ENCODE data around the gene GATA2. TPM values are rescaled to one million over a fixed set of nuclear protein-coding genes. Genes with fewer than 3 reads are reported as not detected.

GATA2 gene
- total and polyA plus RNA-seq, 2 of the 8 experiments (the other 6 are each of a cell fraction or from before 2014, with no cell fraction given): 0.03 to 0.30 TPM

DNA sequence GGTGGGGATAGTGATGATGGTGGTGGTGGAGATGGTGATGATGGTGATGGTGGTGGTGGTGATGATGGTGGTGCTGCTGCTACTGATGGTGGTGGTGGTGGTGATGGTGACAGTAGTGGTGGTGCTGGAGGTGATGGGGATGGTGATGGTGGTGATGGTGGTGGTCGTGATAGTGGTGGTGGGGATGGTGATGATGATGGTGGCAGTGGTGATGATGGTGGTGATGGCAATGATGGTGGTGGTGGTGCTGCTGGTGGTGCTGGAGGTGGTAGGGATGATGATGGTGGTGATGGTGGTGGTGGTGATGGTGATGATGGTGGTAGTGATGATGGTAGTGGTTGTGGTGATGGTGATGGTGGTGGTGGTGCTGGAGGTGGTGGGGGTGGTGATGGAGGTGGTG, 47.6 kb downstream of the GATA2 start:
- H3K18ac ChIP-seq (ENCODE audit: extremely low read depth, low read length): no peak overlapping the region
- peaks cover 0 to 4% (median 0%) of the 10 kb centered on the region in 4 experiments; a peak in 4 of 7 replicates for H3K27me3 ChIP-seq (replicated peaks in 1 of 4; ENCODE audit: control insufficient read depth in 3 of 4, extremely low read depth in 1 of 4, insufficient read depth in 3 of 4, low read length in 3 of 4)
- peak overlapping the region; percentile 70; the same call in 1 of the 2 replicates for H2AK5ac ChIP-seq (ENCODE audit: low read depth, low read length)
- FAIRE-seq (no peak), DNase-seq (ENCODE audit: low read depth in 1 of 2, low spot score in 2 of 2) (no peak)
- H3K4ac ChIP-seq (replicated peaks; ENCODE audit: insufficient read length, low read depth, low read length): no peak overlapping the region
- H3K79me2 ChIP-seq (ENCODE audit: control insufficient read depth in 1 of 2, insufficient read depth in 2 of 2, low read length in 2 of 2): no peaks in the 10 kb centered on the region
- 89% methylated on average over 1 of the region's 1 CpG; no CpG with 5 or more reads in 1 of the 2 experiments for WGBS, 2 experiments (ENCODE audit: extremely low coverage in 1 of 2, insufficient coverage in 1 of 2, insufficient read length in 1 of 2, insufficient replicate concordance in 2 of 2, low coverage in 1 of 2, low lambda C conversion rate in 2 of 2, missing lambda C conversion rate in 1 of 2)
- H2BK20ac ChIP-seq (ENCODE audit: low read length): no peak overlapping the region
- H4K8ac ChIP-seq (ENCODE audit: extremely low read depth, insufficient read depth, low read length): no peak overlapping the region
- TF ChIP-seq BRCA1 (IDR thresholded peaks at IDR 0.05; ENCODE audit: low read depth, low read length): no peak
- TF ChIP-seq RXRA (IDR thresholded peaks at IDR 0.05; ENCODE audit: insufficient read depth, low read depth, low read length): no peak
- TF ChIP-seq NANOG (IDR thresholded peaks at IDR 0.05; ENCODE audit: insufficient read depth, low read depth, low read length, poor library complexity, severe bottlenecking): no peak
- no peak for TF ChIP-seq JUND (IDR thresholded peaks at IDR 0.05; ENCODE audit: low read length)
- no peak for TF ChIP-seq SP4 (IDR thresholded peaks at IDR 0.05; ENCODE audit: low read length)
- no peak for TF ChIP-seq POLR2A (IDR thresholded peaks at IDR 0.05; ENCODE audit: control extremely low read depth in 1 of 2, low read depth in 2 of 2, low read length in 2 of 2)
- no peak for TF ChIP-seq EGR1 (IDR thresholded peaks at IDR 0.05; ENCODE audit: borderline replicate concordance, low read depth, low read length)
- no peak for TF ChIP-seq ZNF274 (IDR thresholded peaks at IDR 0.05; ENCODE audit: borderline replicate concordance, extremely low read depth, low read length)
- TF ChIP-seq CBX8 (IDR thresholded peaks at IDR 0.05; ENCODE audit: borderline replicate concordance, low read depth, low read length): no peak
- H4K5ac ChIP-seq (ENCODE audit: insufficient read length, low read depth, low read length): no peak overlapping the region
- H3K9me3 ChIP-seq (ENCODE audit: insufficient read depth in 2 of 2, low read depth in 1 of 2, low read length in 1 of 2): no peaks in the 10 kb centered on the region
- ChIA-PET CTCF (ENCODE audit: partially characterized antibody) (no interaction called here), POLR2A (ENCODE audit: partially characterized antibody) (no interaction called here)
- H3K4me3 ChIP-seq (ENCODE audit: extremely low read depth in 1 of 4, insufficient read depth in 2 of 4, low read depth in 3 of 4, low read length in 4 of 4): no peak overlapping the region
- H3K79me1 ChIP-seq (ENCODE audit: low read depth, low read length): no peaks in the 10 kb centered on the region; the same call in 1 of the 2 replicates
- peak overlapping the region; percentile 83 for H3K56ac ChIP-seq (replicated peaks; ENCODE audit: insufficient read length, low read depth, low read length)
- H3K9ac ChIP-seq (replicated peaks in 1 of 4; ENCODE audit: extremely low read depth in 1 of 4, low read depth in 3 of 4, low read length in 3 of 4): no peak overlapping the region
- no peak overlapping the region for H2AFZ ChIP-seq (ENCODE audit: low read length)
- no peak overlapping the region for H3K4me2 ChIP-seq (ENCODE audit: insufficient read depth in 1 of 2, low read depth in 2 of 2, low read length in 2 of 2)
- H3K4me1 ChIP-seq (replicated peaks in 1 of 4; ENCODE audit: control insufficient read depth in 3 of 4, insufficient read depth in 4 of 4, low read length in 3 of 4): no peaks in the 10 kb centered on the region
- H2BK5ac ChIP-seq (ENCODE audit: low read depth, low read length): no peak overlapping the region
- H4K20me1 ChIP-seq (replicated peaks in 1 of 2; ENCODE audit: control insufficient read depth in 1 of 2, insufficient read depth in 2 of 2, low read length in 2 of 2): peaks cover 0 to 7% of the 10 kb centered on the region in 2 experiments
- no peak overlapping the region for H2BK15ac ChIP-seq (ENCODE audit: low read length)
- peaks cover 11% of the 10 kb centered on the region; the same call in 1 of the 2 replicates for H3K23me2 ChIP-seq (ENCODE audit: low read depth, low read length)
- H3K27ac ChIP-seq (ENCODE audit: low read depth, low read length): no peak overlapping the region
- no peak overlapping the region for H3K14ac ChIP-seq (ENCODE audit: insufficient read length)
- no peak overlapping the region for H2BK12ac ChIP-seq (ENCODE audit: low read depth, low read length)
- no peak overlapping the region for H2BK120ac ChIP-seq (replicated peaks; ENCODE audit: low read depth, low read length)
- no peak overlapping the region for H4K91ac ChIP-seq (replicated peaks; ENCODE audit: insufficient read length, low read length)
- no peaks in the 10 kb centered on the region for H3K36me3 ChIP-seq (ENCODE audit: control insufficient read depth in 2 of 4, insufficient read depth in 4 of 4, low read length in 3 of 4)
- no peak overlapping the region for H3K23ac ChIP-seq (ENCODE audit: insufficient read length)
